CD14-positive monocyte (primary cell): ENCODE measurements around the gene NGLY1. TPM values are rescaled to one million over a fixed set of nuclear protein-coding genes. Genes with fewer than 3 reads are reported as not detected.

Source experiments
- DNase-seq, 3 donors: peaks; one replicate each; pipeline ENCODE4 v3.0.0-alpha.2; 2011 to 2022
- H2AFZ ChIP-seq: 2 replicates; pipeline ENCODE4 v1.6.0; 2012; ENCODE audit warnings: mild to moderate bottlenecking, low read depth, low read length, inconsistent platforms; ENCODE audit not compliant: insufficient read depth, poor library complexity, severe bottlenecking
- H3K27ac ChIP-seq, 2 donors: 1 replicate in 1 of 2; 2 replicates in 1 of 2; pipeline ENCODE4 v1.5.1; 2012 to 2013; ENCODE audit warnings: low read length in 2 of 2, control low read depth in 1 of 2, inconsistent platforms in 1 of 2, low read depth in 1 of 2, mild to moderate bottlenecking in 1 of 2
- H3K27me3 ChIP-seq, 2 donors: one replicate each; pipeline versions ENCODE4 v1.6.0 to v1.6.1; 2011 to 2013; ENCODE audit warnings: low read length in 2 of 2; ENCODE audit not compliant: control insufficient read depth in 2 of 2, insufficient read depth in 2 of 2
- H3K36me3 ChIP-seq, 2 donors: replicated peaks in 1 of 2; 1 replicate in 1 of 2; 2 replicates in 1 of 2; pipeline versions ENCODE4 v1.5.1 to v1.6.1; 2012 to 2013; ENCODE audit warnings: low read length in 2 of 2, control low read depth in 1 of 2, inconsistent platforms in 1 of 2, mild to moderate bottlenecking in 1 of 2; ENCODE audit not compliant: insufficient read depth in 2 of 2, control insufficient read depth in 1 of 2
- H3K4me1 ChIP-seq, 2 donors: 1 replicate in 1 of 2; 2 replicates in 1 of 2; pipeline versions ENCODE4 v1.5.1 to v1.6.1; 2012 to 2013; ENCODE audit warnings: low read length in 2 of 2, control low read depth in 1 of 2, inconsistent platforms in 1 of 2, mild to moderate bottlenecking in 1 of 2, moderate library complexity in 1 of 2; ENCODE audit not compliant: insufficient read depth in 2 of 2, control insufficient read depth in 1 of 2
- H3K4me2 ChIP-seq: replicated peaks from 2 replicates; pipeline ENCODE3; 2012; ENCODE audit warnings: low read length, moderate library complexity, mild to moderate bottlenecking; ENCODE audit not compliant: poor library complexity, severe bottlenecking; ENCODE audit errors: extremely low read depth
- H3K4me3 ChIP-seq, 3 experiments: fragments of 200-600 bp in 1 of 3; sonication (generic) in 1 of 3; replicated peaks in 1 of 3; 1 replicate in 2 of 3; 2 replicates in 1 of 3; pipeline ENCODE4 v1.5.1; 2011 to 2013; ENCODE audit warnings: low read length in 3 of 3, mild to moderate bottlenecking in 3 of 3, control low read depth in 2 of 3, low read depth in 2 of 3, inconsistent platforms in 1 of 3, moderate library complexity in 1 of 3
- H3K79me2 ChIP-seq: 2 replicates; pipeline ENCODE4 v1.6.0; 2012; ENCODE audit warnings: mild to moderate bottlenecking, control low read depth, inconsistent platforms, low read length, moderate library complexity; ENCODE audit not compliant: insufficient read depth
- H3K9ac ChIP-seq: 2 replicates; pipeline ENCODE4 v1.6.0; 2017; ENCODE audit warnings: low read length, mild to moderate bottlenecking; ENCODE audit not compliant: insufficient read depth, poor library complexity, severe bottlenecking
- H3K9me3 ChIP-seq, 2 donors: replicated peaks in 1 of 2; 1 replicate in 1 of 2; 2 replicates in 1 of 2; pipeline versions ENCODE4 v1.5.1 to v1.6.1; 2012 to 2013; ENCODE audit warnings: low read length in 2 of 2, control low read depth in 1 of 2; ENCODE audit not compliant: control insufficient read depth in 1 of 2, insufficient read depth in 1 of 2
- H4K20me1 ChIP-seq: 2 replicates; pipeline ENCODE4 v1.6.0; 2012; ENCODE audit warnings: mild to moderate bottlenecking, low read length, control low read depth, moderate library complexity; ENCODE audit not compliant: insufficient read depth
- H3K27ac Mint-ChIP-seq, 7 donors: one replicate each; pipeline ENCODE4 v1.8.0; 2020; ENCODE audit warnings: mild to moderate bottlenecking in 7 of 7, mixed read lengths in 7 of 7, moderate library complexity in 6 of 7, inconsistent platforms in 2 of 7
- H3K27me3 Mint-ChIP-seq, 3 donors: one replicate each; pipeline ENCODE4 v1.8.0; 2021 to 2022; ENCODE audit warnings: low read depth in 3 of 3, mild to moderate bottlenecking in 3 of 3, mixed read lengths in 3 of 3, moderate library complexity in 3 of 3, inconsistent platforms in 1 of 3
- H3K36me3 Mint-ChIP-seq, 2 donors: one replicate each; pipeline ENCODE4 v1.8.0; 2020; ENCODE audit warnings: mixed read lengths in 2 of 2, inconsistent platforms in 1 of 2, mild to moderate bottlenecking in 1 of 2
- H3K4me1 Mint-ChIP-seq: one replicate; pipeline ENCODE4 v1.8.0; 2020; ENCODE audit warnings: mild to moderate bottlenecking, mixed read lengths
- H3K4me3 Mint-ChIP-seq, 2 donors: one replicate each; pipeline ENCODE4 v1.8.0; 2020; ENCODE audit warnings: mild to moderate bottlenecking in 2 of 2, mixed read lengths in 2 of 2, moderate library complexity in 1 of 2
- H3K9me3 Mint-ChIP-seq, 7 donors: one replicate each; pipeline ENCODE4 v1.8.0; 2020 to 2022; ENCODE audit warnings: mixed read lengths in 7 of 7, mild to moderate bottlenecking in 6 of 7, moderate library complexity in 6 of 7, inconsistent platforms in 2 of 7
- CTCF ChIP-seq: fragments of 200-600 bp; IDR thresholded peaks from one replicate; pipeline ENCODE4 v1.8.0; 2022; ENCODE audit warnings: antibody characterized with exemption, mild to moderate bottlenecking
- WGBS: methylation state at CpG from one replicate; pipeline ENCODE4 v1.1.5; 2013; ENCODE audit warnings: missing lambda C conversion rate; ENCODE audit not compliant: insufficient coverage; 5-methylcytosine and 5-hydroxymethylcytosine counted together
- intact Hi-C, 2 donors: fragments of 100-400 bp; cut with micrococcal nuclease; formaldehyde crosslinking; loops; one replicate each; pipeline versions ENCODE4 v1.15.0 to v1.15.1; 2023
- polyA plus RNA-seq, 3 donors: library from polyadenylated mRNA; depleted of rRNA in 1 of 3; unstranded in 2 of 3; stranded (reverse) in 1 of 3; fragments of 300-500 nt in 2 of 3; fragments of >200 nt in 1 of 3; fragmentation: Illumina TruSeq in 2 of 3; gene quantifications; 1 replicate in 2 of 3; 2 replicates in 1 of 3; pipeline ENCODE4 v1.2.3, GENCODE V29; 2012 to 2021

The NGLY1 gene
- polyA plus RNA-seq, 3 donors, result 11.4 to 33.4 (median 29.6) TPM

- intact Hi-C loops, result no loop called here
- Histone ChIP-seq H3K9ac (no peak overlapping the region), H3K4me3 (no peak overlapping the region), H3K27me3 (no peaks in the 10 kb centered on the region), H3K79me2 (no peaks in the 10 kb centered on the region), H2AFZ (no peak overlapping the region), H3K4me2 (no peak overlapping the region), H3K4me1 (no peaks in the 10 kb centered on the region), H4K20me1 (no peaks in the 10 kb centered on the region), H3K36me3 (no peaks in the 10 kb centered on the region), H3K27ac (no peak overlapping the region), H3K9me3 (no peaks in the 10 kb centered on the region)
- H3K27ac Mint-ChIP-seq, result no peak overlapping the region
- no peak for DNase-seq
- H3K27me3 Mint-ChIP-seq, result peaks cover 0 to 4% (median 2%) of the 10 kb centered on the region in 3 donors
- WGBS, result 96% methylated on average over 2 of the region's 6 CpGs
- H3K36me3 Mint-ChIP-seq, result no peaks in the 10 kb centered on the region
- no peak for TF ChIP-seq CTCF
- H3K4me3 Mint-ChIP-seq, result no peak overlapping the region
- peaks cover 0 to 1% (median 0%) of the 10 kb centered on the region in 7 donors for H3K9me3 Mint-ChIP-seq
- H3K4me1 Mint-ChIP-seq, result peaks cover 1% of the 10 kb centered on the region
These were observed 47.4 kb upstream of the NGLY1 start for GRCh38 chr3:25830373-25831280.

DNA sequence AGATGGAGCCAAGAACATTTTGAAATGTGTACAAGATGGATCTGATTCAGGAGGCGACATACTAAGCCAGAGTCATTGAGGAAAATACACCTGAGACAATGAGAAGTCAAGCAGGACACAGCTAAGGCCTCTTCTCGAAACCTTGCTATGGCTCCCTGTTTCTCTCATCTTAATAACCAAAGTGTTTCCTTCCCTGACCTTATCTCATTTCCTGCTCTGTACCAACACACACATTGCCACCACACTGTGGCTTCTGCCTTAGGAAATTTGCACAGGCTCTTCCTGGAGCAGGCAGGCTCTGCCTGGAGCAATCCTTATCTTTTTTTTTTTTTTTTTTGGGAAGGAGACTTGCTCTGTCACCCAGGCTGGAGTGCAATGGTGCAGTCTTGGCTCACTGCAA lies 43.3 kb upstream of the NGLY1 start:
- WGBS, result 0% methylated on average over 1 of the region's 2 CpGs
- TF ChIP-seq CTCF, result no peak
- Mint-ChIP-seq H3K27me3 (peaks cover 0 to 4% (median 2%) of the 10 kb centered on the region in 3 donors), H3K9me3 (no peaks in the 10 kb centered on the region), H3K4me3 (no peak overlapping the region), H3K4me1 (peaks cover 1% of the 10 kb centered on the region), H3K36me3 (no peaks in the 10 kb centered on the region), H3K27ac (no peak overlapping the region)
- Histone ChIP-seq H3K36me3 (no peaks in the 10 kb centered on the region), H2AFZ (no peak overlapping the region), H3K4me1 (no peaks in the 10 kb centered on the region), H3K79me2 (no peaks in the 10 kb centered on the region), H4K20me1 (no peaks in the 10 kb centered on the region), H3K27ac (no peak overlapping the region), H3K4me3 (no peak overlapping the region), H3K9ac (no peak overlapping the region), H3K27me3 (no peaks in the 10 kb centered on the region), H3K4me2 (no peak overlapping the region), H3K9me3 (no peaks in the 10 kb centered on the region)
- intact Hi-C loops, result no loop called here
- DNase-seq, result no peak
